Activated gamma-delta T cell treated with anti-CD3 and anti-CD28 coated beads, Interleukin-2, amount 50 U/mL, for 16 hours (primary cell): ENCODE results near the gene TUBA1C.
"Not testable (repeated sequence)": the region's sequence is repeated elsewhere in the genome, so short reads cannot be mapped to it uniquely, and the experiment has no call there.

ENCODE experiments used
- DNase-seq: peaks from one replicate; pipeline ENCODE4 v3.0.0-alpha.2; 2020; ENCODE audit warnings: low read depth

Gene TUBA1C

GRCh38 chr12:49264873-49265792, at the start of gene TUBA1C:
Gene TUBA1C, plus strand, starts transcription at chr12:49265082. Its CDS starts 100 bp downstream, at chr12:49265182.
- peak; percentile 81 for DNase-seq

- no peak for DNase-seq
Observed at GRCh38 chr12:49219417-49220026, 45.4 kb upstream of the TUBA1C start.

- no peak for DNase-seq
Observed at GRCh38 chr12:49220972-49221371, 43.9 kb upstream of the TUBA1C start.

DNA sequence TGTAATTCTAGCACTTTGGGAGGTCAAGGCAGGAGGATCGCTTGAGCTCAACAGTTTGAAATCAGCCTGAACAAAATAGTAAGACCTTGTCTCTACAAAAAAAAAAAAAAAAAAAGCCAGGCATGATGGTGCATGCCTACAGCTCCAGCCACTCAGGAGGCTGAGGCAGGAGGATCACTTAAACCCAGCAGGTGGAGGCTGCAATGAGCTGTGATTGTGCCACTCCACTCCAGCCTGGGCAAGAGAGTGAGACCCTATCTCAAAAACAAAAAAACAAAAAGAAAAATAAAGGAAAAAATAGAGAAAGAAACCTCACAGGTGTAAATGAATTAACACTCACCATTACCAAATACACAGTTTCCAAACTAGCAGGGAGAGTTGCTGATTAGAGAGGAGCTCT, 41.8 kb upstream of the TUBA1C start:
- no peak for DNase-seq

DNA sequence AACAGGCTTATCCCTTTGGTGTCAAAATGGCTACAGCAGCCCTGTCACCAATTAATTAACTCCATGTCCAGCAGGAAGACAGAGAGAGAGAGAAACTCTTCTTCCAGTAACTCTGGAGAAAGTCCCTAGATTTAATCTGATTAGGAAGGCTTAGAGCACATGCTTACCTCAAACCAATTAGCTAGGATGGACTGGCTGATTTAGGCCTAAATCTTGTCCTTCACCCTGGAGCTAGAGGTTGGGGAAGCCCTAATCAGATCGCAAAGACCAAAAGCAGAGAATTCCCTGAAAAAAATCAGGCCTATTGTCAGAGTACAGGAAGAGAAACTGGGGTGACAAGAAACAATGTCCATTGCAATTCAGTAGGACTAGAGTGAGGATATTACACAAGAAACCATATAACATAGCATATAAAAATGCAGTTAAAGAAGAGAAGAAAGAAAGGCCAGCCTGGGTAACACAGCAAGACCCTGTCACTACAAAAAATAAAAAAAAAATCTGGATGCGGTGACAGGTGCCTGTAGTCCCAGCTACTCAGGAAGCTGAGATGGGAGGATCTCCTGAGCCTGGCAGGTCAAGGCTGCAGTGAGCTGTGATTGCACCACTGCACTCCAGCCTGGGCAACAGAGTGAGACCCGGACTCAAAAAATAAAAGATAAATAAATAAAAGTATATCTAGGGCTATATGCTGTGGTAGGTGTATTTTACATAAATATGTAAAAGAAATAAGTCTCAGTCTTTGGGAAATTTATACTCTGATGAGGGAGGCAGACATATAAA, 41.1 kb upstream of the TUBA1C start:
- DNase-seq, result no peak

- no peak for DNase-seq
Observed at GRCh38 chr12:49225576-49226166, 39.2 kb upstream of the TUBA1C start.

GRCh38 chr12:49227713-49228112, 37.2 kb upstream of the TUBA1C start:
- DNase-seq, result no peak

GRCh38 chr12:49228653-49229052, 36.2 kb upstream of the TUBA1C start:
- DNase-seq, result no peak

DNA sequence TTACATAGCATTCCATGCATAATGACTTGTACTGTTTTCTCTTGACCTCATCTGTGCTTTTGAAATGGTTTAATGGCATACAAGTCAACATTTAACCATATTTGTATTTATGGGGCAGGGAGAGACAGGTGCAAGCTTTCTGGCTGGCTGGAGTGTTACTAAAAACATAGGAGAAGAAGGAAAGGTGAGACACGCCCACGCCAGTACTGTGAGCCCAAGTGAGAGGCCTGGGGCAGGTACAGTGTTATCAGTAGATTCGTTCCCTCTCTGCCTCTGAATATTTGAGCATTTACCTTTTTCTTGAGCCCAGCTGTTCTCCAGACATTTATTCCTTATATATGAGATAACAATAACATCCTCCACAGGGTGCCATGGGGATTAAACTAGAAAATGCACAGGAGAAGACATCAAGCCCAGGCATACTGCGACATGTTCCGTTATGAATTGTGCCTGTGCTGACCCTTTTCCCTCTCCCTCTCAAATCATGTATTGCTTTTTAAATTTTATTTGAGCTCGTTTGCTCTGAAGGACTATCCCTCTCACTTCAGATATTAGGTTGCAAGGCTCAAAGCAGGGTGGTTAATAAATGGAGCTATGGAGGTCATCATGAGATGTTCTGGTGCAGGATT, 34.6 kb upstream of the TUBA1C start:
- no peak for DNase-seq

GRCh38 chr12:49230805-49231194, 34.1 kb upstream of the TUBA1C start:
- DNase-seq, result no peak

- DNase-seq, result no peak
Observed at GRCh38 chr12:49231878-49232655, 32.8 kb upstream of the TUBA1C start.

DNA sequence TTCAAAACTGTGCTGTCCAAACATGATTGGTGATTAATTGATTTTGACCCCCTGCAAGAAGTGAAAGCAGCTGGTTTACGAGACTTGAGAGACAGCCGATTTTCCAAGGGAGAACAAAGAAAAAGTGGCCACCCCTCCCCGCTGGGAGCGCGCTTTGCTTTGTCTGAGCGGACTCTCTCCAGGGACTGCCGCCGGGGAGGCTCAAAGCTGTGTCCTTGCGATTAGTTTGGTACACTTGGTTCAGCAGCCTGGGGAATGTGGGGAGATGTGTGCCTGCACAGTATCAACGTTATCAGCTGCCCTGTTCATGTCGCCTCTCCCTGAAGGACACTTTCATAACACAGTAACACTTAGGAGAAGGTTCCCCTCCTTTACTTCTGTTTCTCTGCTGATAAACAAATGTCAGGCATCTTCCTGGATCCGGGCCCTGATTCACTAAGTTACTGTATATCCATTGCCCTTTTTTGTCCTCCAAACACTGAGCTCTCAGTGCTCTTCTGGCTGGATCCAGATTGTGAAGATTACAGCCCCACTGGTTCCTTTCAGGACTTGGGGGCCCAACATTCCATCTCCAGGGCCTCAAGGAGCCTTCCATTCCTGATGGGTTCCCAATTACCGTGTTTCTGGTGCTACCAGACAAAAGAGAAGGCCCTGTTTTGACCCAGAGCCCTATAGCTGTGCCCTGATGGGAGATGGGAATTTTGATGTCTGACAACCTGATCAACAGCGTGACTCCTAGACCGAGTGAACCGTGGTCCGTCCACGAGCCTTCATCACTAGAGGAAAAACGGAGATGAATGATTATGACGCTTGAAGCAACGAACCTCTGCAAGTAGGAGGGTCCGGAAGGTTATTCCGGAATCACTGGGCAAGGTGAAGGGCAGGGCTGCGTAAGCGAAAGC, 31.7 kb upstream of the TUBA1C start:
- DNase-seq, result no peak

GRCh38 chr12:49233842-49234526, 30.9 kb upstream of the TUBA1C start:
- no peak for DNase-seq

GRCh38 chr12:49236423-49236822, 28.5 kb upstream of the TUBA1C start:
- DNase-seq, result no peak

DNA sequence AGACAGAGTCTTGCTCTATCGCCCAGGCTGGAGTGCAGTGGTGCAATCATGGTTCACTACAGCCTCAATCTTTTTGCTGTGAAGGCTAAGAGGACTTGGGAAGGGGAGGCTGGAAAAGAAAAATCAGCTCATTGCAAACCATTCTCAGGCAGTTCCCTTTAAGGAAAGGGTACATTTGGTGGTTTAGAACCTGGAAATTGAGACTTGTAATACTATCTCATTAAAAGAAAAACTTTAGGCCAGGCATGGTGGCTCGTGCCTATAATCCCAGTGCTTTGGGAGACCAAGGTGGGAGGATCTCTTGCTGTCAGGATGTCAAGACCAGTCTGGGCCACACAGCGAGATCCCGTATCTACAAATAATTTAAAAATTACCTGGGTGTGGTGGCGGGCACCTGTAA, 21.3 kb upstream of the TUBA1C start:
- DNase-seq, result no peak

DNA sequence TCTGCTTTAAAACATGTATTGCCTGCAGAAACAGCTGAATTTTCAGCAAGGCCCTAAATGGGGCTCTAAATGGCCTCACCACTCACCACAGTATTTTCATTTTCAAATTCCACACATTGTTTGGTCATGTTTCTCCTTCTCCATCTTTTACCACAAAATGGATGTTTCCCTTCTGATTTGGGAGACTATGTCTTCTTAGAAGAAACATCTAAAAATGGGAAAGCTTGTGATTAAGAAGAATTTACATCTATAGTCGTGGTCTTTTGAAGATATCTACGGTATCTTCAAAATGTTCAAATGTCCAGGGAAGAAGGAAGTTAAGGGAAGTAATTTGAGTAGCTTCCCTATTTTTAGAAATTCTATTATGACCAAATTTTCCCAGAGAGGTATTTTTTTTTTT, 20.7 kb upstream of the TUBA1C start:
- DNase-seq, result no peak

GRCh38 chr12:49251357-49251756, 13.5 kb upstream of the TUBA1C start:
- DNase-seq, result no peak

DNA sequence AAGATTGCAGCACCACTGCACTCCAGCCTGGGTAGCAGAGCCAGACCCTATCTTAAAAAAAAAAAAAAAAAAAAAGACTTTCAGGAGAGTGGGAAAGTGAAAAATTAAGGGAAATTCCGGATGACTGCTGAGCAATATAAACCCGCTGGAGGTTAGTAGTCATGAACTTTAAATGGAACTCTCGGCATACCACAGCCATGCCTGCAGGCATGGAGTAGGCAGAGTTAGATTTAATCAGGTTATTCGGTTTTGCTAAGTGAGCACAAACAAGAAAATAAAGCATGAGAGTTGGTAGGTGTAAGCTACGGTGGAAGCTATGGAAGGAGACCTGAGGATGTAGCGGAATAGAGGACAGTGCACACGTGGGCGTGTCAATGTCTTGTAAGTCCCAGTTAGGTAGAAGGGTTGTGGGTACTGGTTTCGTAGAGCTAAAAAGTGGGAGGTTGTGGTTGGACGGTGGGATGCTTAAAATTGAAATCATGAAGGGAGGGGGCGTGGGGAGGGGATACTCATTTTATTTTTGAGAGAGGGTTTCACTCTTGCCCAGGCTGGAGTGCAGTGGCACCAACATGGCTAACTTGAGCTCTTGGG, 11.8 kb upstream of the TUBA1C start:
- DNase-seq, result no peak

DNA sequence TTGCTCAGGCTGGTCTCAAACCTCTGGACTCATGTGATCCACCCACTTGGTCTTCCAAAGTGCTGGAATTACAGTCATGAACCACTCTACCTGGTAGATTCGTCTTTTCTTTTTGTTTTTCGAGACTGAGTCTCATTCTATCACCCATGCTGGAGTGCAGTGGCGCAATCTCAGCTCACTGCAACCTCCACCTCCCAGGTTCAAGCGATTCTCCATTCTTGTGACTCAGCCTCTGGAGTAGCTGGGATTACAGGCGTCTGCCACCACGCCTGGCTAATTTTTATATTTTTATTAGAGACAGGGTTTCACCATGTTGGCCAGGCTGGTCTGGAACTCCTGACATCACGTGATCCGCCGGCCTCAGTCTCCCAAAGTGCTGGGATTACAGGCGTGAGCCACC, 9.4 kb upstream of the TUBA1C start:
- DNase-seq, result not testable (repeated sequence)
